ENCODE data around the gene TTC7B.

DNA sequence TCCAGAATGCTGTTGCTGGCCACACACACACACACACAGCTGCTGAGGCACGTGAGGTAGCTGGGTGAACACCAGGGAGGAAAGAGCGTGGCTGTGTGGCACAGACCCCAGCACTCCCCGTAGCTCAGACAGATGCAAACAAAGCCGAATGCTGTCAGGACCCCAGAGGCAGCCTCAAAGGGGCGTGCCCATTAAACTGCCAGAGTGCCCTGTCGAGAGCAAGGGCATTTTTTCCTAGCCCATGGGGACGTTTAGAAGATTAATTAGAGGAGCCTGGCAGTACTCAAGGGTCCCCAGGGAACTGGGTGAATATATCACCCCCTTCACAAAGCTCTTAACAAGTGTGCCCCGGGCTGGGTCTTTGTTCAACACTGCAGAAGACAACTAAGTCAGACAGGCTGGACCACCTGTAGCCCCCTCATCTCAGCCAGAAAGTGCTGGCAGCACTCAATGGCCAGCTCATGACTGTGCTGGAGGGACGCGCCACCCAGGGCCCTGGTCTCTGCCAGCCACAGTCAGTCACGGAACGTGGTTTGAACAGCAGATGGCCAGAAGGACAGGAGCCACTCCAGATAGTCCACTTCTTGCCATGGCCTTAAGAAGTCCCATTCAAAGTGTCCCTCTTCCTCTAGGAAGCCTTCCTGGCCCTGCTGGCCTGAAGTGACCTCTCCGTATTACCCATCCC is 37.5 kb downstream of the TTC7B start:
- TF ChIP-seq EP300 (IDR thresholded peaks at IDR 0.05), result no peak
- TF ChIP-seq, protein P1, sequence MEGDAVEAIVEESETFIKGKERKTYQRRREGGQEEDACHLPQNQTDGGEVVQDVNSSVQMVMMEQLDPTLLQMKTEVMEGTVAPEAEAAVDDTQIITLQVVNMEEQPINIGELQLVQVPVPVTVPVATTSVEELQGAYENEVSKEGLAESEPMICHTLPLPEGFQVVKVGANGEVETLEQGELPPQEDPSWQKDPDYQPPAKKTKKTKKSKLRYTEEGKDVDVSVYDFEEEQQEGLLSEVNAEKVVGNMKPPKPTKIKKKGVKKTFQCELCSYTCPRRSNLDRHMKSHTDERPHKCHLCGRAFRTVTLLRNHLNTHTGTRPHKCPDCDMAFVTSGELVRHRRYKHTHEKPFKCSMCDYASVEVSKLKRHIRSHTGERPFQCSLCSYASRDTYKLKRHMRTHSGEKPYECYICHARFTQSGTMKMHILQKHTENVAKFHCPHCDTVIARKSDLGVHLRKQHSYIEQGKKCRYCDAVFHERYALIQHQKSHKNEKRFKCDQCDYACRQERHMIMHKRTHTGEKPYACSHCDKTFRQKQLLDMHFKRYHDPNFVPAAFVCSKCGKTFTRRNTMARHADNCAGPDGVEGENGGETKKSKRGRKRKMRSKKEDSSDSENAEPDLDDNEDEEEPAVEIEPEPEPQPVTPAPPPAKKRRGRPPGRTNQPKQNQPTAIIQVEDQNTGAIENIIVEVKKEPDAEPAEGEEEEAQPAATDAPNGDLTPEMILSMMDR (IDR thresholded peaks at IDR 0.05), result no peak
- TF ChIP-seq POLR2AphosphoS5 (IDR thresholded peaks at IDR 0.05), result no peak
